Esophagus squamous epithelium (tissue), 4 donors: ENCODE data around the gene TTC32.

Experiments
- CTCF ChIP-seq, 6 experiments: fragments of 450-650 bp in 4 of 6; fragments of 200-600 bp in 2 of 6; sonication (generic) in 2 of 6; IDR thresholded peaks; one replicate each; pipeline ENCODE4 v1.5.1; 2016 to 2019; ENCODE audit warnings: antibody characterized with exemption in 6 of 6, mild to moderate bottlenecking in 4 of 6, moderate library complexity in 4 of 6
- POLR2A ChIP-seq, 4 donors: fragments of 450-650 bp; IDR thresholded peaks; one replicate each; pipeline ENCODE4 v1.6.1; 2017; ENCODE audit warnings: antibody characterized with exemption in 4 of 4, mild to moderate bottlenecking in 4 of 4, moderate library complexity in 3 of 4

GRCh38 chr2:19944205-19944845 lies 42.5 kb upstream of the TTC32 start:
- TF ChIP-seq CTCF (IDR thresholded peaks at IDR 0.05) (no peak), POLR2A (IDR thresholded peaks at IDR 0.05) (no peak)
